ENCODE measurements around the gene HRH4.

Gene HRH4

DNA sequence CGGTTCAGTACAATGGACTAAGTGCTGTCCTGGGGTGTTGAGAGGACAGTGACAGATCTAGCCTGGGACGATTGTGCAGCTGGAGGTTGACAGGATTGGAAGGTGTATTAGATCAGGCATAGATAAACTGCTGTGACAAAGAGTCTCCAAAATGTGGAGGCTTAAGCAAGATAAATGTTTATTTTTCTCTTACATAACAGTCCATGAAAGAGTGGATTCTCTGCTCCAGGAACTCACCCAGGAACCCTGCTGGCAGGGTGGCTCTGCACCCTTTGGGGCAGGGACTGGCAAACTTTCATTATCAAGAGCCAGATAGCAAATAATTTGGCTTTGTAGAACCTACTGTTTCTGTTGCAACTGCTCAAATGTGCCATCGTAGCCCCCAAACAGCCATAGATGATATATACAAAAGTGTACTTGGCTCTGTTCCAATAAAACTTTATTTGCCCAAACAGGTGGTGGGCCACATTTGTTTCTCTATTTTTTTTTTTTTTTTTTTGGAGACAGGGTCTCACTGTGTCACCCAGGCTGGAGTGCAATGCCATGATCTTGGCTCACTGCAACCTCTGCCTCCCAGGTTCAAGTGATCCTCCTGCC lies 9.7 kb downstream of the HRH4 start:
- DNase-seq: no peak

DNA sequence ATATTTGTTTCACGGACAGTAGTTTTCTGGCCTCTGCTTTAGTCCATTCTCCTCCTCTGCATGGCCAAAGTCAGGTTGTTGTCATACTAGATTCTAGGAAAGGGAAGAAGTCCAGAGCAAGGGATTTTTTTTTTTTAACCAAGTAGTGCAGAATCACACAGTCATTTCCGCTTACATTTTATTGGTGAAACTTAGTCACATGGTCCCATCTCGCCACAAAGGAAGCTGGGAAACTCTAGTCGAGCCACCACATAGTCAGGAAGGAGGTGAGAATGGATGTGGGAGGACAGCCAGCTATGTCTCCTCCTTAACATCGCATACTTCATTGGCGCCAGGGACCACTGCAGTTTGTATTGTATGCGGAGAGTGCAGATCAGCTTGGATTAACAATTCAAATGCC lies 10.4 kb downstream of the HRH4 start:
- DNase-seq: no peak

DNA sequence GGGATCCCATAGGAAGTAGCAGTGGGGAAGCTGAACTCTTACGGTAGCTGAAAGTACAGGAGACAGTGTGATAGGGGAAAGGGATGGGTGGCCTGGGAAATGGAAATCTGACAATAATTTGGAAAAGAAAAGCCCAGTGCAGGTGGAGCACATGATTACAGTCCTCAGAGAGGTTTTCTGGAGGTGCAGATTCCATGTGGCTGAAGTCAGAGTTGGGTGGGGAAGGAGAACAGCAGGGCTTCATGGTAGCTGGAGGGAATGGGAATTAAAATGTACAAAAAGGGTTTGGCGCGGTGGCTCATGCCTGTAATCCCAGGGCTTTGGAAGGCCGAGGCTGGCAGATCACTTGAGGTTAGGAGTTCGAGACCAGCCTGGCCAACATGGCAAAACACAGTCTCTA lies 12.2 kb downstream of the HRH4 start:
- no peak for DNase-seq

DNA sequence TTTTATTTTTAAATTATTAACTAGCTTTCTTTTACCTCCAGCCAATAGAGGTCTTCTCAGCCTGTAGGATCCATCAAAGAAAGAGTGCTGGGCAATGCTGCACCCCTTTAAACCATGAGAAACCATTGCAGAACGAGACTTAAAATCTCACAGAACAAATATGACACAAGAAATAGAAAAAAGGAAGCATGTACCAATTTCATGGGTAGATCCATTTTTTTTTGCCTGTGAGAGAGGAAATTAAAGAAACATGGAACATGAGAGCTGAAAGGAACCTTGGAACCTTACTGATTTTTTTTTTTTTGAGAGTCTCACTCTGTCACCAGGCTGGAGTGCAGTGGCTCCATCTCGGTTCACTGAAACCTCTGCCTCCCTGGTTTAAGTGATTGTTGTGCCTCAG lies 14.0 kb downstream of the HRH4 start:
- no peak for DNase-seq

DNA sequence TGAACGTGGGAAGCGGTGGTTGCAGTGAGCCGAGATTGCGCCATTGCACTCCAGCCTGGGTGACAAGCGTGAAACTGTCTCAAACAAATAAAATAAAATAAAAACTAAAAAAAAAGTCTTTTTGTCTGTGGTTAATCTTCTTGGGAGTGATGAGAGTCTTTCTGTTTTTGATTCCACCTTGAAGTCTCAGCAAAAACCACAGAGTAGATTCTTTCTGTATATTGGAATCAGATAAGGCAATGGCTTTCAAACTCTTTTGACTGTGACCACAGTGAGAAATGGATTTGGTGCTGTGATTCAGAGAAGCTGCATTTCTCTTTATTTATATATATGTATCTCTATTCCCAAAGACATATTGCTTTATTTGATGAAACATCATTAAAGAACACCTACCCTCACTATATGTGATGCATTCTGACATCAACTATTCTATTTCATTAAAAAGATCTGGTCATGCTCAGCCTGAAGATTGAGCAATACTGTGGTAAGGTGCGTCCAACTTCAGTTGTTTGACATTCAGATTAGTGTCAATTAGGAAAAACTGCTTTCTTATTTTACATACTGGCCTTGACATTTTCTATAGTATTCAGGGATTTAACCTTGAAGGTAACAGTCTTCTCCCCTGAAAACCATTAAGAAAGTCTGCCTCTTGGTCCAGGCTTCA lies 15.6 kb downstream of the HRH4 start:
- no peak for DNase-seq

DNA sequence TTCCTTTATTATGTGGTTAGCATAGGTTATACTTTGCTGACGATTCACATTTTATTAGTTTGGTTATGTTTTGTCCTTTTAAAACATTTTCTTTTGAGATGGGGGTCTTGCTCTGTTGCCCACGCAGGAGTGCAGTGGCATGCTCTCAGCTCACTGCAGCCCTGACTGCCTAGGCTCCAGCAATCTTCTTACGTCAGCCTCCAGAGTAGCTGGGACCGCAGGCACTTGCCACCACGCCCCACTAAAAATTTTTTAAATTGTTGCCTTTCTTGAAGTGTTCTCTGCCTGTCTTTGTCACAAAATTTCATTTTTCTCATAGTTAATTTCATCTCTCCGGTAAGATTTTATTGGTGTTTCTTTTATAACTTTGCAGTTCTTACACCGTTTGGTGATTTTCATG lies 18.9 kb downstream of the HRH4 start:
- DNase-seq: no peak

DNA sequence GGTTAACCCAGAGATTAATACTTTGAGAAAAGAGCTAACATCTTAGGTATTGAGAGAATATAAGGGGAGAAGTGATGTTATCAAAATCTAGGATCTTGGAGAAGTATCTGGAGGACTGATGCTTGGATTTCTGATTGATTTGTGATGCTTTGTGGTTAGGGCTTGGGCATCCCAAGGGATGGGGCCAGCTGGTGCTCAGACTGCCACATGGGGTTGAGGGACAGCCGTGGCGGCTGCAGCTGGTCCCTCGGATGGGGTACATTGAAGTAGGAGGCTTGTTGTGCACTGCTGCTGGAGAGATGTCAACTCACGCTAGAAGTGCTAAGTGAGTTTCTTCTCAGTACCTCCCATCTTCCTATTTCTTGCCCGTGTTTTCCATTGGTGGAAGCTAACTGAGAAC lies 22.4 kb downstream of the HRH4 start:
- no peak for DNase-seq

DNA sequence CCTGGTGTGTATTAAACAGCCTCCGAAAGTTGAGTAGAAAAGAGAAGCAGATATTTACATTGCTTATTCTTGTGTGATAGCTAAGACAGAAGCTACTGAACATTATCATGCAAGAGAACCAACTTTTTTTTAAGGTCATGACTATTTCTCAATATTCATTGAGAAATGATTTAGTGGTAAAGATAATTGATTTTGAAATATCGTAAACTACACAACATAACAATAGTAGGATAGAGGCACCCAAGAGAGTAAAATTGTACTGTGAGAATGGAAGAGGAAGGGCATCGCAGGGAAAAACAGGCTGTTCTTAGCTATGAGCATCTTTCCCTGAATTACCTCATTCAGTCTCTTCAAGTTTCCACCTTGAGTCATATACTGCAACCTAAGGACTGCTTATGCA lies 25.2 kb downstream of the HRH4 start:
- no peak for DNase-seq

DNA sequence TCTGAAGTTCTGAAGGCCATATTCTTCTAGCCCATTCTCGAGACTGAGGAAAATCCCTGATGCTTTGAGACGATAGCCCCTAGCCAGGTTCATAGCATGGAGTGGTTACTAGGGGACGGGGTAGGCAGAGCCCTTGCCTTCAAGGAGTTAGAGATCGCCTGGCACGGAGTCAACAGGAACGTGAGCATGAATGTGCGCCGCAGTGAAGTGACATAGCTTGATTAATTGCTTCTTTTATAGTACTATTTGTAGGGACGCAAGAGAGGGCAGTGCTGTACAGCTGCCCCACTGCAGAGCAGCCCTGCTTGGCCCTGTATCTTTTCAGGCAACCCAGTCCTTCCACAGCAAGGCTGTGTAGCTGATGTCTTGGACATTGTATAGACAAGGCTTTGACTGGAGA lies 26.2 kb downstream of the HRH4 start:
- no peak for DNase-seq

DNA sequence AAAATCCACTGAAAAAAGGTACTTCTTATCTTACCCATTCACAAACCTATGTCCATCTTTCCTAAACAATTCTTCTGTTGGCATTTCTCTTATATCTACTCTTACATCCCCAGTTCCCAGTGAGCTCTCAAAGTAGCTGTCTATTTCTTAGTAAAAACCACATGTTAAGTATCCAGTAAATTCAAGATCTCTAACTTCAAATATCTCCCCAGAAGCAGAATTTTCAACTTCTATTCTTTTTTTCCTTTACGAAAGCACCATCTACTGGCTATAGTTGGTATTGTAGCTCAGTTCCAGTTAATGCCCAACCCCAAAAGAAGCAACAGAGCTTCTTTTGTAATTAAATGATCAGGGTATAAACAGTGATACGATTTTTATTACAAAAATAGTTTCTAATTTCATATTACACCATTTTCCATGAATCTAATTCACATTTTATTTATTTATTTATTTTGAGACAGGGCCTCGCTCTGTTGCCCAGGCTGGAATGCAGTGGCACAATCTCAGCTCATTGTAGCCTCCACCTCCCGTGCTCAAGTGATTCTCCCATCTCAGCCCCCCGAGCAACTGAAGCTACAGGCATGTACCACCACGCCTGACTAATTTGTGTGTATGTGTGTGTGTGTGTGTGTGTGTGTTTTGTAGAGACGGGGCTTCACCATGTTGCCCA lies 28.5 kb downstream of the HRH4 start:
- DNase-seq: no peak

DNA sequence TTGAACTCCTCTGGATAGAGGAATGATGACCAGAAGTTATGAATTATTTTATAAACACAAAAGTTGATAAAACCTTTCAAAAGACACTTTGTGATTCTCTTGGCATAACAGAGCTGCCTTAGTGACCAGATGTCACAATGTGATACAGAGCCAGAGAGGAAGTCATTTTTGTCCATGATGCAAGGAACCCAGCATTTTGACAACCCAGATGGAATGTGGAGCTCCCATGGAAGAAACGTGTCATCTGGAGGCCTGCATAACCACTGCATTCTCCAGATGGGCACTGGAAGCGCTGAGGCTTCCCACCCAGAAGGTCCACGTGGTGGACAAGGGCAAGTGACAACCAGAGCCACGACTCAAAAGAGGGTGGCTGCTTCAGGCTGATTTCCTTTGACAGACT lies 30.1 kb downstream of the HRH4 start:
- no peak for DNase-seq

DNA sequence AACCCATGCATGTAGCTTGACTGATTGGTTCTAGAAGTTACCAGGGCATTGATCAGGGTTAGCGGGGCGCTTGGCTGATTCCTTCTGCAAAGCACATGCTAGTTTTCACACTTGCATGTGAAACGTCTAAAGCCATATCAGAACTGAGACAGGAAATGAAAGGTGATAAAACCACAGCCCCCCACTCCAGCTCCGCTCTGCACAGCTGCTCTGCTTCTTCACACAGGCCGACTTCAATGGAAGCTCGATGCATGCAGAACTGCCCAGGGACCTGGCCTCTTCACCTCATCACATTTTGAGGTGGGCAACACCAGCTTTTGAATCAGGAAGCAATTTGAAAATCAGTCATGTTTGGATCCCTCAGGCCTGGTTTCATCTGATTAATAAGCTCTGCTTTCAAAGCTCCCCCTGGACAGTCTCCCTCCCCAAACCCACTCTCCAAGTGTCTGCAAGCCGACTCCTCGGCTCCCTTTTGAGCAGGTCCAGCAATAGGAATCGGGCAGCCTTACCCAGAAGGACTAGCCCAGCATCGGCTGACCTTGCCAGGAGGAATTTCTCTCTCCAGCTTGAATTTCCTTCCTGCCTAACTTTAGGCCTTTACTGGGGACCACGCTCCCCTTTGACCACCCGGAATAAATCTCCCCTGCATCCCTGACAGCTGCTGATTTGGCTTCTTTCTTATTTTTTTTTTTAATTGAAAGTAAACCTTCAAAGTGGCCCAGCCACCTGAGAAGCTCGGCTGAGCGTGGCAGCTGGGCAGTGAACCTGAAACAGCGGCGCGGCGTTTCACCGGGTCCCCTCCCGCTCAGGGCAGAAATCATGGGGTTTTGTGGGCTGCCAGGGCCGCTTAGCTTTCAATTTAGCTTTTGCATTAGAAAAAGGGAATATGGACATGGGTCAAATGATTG lies 31.7 kb downstream of the HRH4 start:
- peak; percentile 29 for DNase-seq

DNA sequence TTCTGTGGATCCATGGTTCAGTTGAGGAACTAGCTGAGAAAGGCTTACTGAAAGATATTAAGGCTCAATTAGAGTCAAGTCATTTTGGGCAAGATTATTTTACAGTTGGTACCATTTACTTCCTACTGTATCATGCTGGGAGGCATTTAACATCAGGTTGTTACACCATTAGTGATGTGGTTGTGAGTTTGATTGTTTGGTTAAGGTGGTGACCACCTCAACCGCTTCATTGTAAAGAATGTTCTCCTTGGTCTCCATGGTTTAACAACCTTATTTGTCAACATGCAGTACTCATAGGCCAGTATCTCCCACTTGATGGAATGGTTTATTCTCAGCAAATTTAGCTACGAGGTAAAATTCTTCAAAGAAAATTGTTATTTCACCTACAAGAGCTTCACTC lies 34.1 kb downstream of the HRH4 start:
- no peak for DNase-seq

DNA sequence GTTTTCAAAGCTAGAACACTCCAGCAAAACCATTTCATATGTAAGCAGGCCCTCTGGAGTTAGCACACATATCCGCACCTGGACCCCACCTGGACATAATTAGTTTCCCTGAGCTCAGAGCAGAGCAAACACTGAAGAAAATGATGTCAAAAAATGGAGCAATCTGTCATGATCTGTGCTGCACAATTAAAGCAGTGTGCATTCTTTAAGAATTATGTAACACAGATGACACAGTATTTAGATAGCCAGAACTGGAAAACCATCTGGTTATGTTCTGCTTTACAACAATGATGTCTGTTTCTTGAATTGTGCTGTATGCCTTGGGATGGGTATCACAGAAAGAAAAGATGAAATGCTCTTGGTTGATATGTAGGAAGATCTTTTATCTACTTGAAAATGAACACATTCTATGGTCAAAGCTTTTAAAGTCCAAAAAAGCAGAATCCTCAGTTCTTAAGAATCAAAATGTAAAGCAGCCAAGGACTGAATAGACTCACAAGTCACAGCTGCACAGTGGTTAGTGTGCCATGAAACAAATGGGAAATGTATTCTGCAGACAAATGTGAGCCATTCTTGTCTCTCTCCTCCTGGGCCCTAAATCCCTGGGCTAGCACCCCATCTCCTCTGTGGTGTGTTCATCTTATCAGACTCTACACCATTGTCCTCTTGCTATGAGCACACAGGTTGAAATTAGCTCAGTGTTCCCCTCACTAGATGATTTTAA lies 36.8 kb downstream of the HRH4 start:
- no peak for DNase-seq

DNA sequence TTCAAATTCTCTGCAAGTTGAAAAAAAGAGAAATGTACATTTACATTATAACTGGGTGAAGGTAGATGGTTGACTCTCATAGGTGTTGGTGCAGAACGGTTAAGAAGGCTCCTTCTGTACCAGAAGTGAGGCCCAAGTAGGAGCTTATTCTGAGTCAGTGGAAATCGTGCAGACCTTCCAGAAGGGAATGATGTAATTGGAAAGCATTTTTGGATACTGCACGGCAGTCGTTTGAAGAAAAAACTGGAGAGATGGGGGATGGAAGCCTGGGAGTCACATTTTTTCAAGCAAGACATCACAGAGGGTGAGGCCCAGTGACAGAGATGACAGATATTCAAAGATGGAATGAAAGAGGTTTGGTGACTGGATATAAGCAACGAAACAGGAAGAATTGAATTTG lies 39.4 kb downstream of the HRH4 start:
- DNase-seq: no peak

DNA sequence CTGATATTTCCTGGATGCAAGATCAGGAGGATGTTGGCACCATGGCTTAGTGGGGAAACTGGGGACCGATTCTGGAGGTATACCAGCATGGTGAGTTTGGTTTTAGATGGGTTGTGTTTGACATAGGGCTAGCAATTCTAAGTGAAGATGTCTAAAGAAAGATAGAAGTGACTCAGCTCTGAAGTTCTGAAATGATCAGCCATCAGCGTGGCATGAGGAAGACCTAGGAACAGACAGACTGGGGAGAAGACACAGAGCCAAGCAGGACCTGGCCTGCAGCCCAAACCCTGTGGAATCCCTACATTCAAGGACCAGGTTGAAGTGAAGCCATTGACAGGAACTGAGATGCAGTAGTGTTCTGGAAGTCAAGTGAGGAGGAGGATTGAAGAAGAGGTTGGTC lies 39.8 kb downstream of the HRH4 start:
- DNase-seq: no peak

DNA sequence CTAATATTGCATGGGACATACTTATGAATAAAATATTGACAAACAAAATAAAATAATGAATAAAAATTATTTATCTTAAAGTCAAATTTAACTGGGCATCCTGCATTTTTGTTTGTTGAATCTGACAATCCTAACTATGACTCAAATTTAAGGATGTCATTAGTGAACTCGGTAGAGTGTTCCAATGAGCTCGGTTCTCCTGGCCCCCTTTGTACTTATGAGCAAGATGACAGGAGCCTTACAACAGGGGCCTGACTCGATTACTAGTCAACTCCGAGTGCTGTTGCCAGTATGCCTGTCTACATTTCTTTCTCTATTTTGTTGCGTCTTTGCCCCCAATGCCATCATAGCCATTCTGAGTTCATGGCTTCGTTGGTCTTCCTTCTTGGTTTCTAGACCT lies 40.3 kb downstream of the HRH4 start:
- DNase-seq: no peak

DNA sequence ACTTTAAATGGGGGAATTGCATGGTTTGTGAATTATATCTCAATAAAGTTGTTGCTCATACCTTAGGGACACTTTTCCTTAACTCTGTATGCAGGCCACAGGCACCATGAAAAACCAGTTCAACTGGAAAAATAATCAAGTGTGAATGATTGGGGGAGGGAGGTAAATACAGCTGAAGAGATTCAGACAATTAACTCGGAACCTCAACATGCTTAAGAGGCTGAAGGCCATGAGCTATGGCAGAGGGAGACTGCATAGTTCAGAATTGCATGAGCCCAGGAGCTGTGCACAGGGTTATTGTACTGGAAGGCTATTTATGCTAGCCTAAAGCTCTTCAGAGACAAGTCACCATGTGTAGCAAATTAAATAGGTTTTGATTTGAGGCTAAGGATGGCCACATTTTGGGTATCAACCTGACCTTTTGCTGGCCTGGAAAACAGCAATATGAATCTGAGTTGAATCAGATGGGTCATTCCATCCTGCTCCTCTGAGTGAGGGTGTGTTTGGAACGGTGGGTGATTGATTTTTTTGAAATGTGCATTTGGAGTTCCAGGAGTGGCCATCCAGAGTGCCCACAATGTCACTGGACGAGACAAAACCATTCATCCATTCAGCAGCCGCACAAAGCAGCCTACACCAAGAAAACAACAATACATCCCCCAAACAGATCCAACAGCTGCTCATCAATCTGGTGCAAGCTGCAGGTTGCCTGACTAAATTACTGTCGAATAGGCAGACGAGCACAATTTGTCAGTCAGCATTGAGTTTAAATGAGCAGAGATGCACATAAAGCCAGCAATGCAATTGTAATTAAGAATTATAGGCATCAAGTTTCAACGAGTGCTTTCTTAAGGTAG lies 42.5 kb downstream of the HRH4 start:
- DNase-seq: no peak

DNA sequence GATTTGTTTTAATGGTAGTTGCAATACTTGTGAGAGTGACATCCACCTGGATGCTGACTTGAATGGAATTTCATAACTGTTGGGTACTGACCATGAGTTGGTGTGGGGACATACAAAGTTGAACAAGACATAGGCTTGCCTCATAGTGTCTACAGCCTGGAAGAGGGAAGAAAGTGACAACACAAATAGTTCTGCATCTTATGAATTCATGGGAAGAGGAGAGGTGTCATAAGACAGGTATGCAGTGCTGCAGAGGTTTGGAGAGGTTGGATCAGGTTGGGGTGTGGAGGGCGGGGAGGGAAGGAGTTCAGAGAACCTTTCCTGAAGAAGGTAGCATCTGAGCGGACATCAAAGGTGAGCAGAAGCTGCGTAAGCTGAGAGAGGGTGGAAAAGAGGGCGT lies 44.0 kb downstream of the HRH4 start:
- no peak for DNase-seq

DNA sequence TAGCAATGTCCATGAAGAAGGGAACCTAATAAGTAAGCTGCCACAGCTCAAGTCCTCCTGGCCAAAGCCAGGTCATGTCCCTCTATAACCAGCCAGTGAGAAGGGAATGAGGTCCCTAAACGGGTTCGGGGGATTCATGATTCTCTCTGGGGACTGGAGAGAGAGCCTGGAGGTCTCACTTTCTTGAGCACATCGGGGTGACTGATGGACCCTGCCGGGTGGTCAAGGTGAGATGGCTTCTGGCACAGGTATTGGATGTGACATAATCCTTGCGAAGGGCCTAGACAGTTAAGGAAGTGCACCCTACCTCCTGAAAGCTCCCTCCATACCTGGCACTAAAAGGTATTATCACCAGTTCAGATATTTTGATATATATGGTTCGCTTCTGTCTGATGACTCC lies 45.7 kb downstream of the HRH4 start:
- no peak for DNase-seq

DNA sequence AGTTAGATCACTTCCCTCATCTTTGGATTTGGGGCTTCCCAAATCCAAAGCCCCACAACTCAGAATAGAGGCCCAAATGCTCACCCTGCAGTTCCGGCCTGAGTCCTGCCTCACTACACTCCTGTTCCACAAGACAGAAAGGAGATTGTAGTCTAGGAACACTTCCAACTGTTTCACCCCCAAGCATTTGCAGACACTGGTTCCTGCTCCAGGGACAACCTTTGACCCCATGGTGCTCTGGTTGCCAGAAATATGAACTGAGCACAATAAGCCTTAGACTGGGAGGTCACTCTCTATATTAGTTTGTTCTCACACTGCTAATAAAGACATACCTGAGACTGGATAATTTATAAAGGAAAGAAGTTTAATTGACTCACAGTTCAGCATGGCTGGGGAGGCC lies 49.0 kb downstream of the HRH4 start:
- DNase-seq: no peak

DNA sequence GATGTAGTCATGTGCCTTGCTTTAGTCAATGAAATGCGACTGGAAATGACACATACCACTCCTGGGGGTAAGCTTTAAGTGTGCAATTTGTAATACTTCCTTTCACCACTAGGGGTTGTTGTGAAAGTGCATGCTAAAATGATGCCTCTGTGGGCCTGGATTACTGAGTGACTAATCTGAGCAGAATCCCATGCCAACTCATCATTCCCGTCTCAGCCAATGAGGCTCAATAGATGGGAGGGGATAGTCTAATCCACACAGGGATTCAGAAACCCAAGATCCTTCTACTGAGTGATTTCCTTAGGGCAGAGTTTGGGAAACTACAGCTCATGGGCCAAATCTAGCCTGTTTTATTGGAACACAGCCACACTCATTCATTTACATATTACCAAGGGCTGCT lies 54.0 kb downstream of the HRH4 start:
- DNase-seq: no peak

Data from activated gamma-delta T cell treated with Interleukin-2 at 50 U/mL for 16 hours (primary cell).